GM21723 (cell line): ENCODE data around the gene CATSPERZ.
A peak's percentile ranks its signal among the peaks of the same experiment; 100 is the strongest.

Experiments
- ATAC-seq: cut with Tn5 transposase; IDR thresholded peaks from one replicate; pipeline ENCODE4 v1.9.1; 2021; ENCODE audit warnings: mild to moderate bottlenecking, moderate library complexity; ENCODE audit not compliant: unreplicated experiment

Gene CATSPERZ

DNA sequence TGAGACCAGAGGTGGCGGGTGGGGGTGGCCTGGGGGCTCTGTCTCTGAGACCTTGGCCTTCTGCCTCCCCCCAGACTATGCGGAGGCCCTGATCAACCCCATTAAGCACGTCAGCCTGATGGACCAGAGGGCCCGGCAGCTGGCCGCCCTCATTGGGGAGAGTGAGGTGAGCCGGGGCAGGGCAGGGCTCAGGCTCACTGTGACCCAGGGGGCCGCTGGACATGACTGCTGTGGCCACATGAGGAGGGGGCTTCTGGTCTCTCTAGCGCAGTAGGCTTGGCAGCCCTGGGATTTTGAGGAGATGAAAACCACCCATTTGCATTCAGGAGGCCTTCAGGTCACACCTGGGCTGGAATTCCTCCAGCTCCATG is 36.2 kb upstream of the CATSPERZ start:
- no peak for ATAC-seq

DNA sequence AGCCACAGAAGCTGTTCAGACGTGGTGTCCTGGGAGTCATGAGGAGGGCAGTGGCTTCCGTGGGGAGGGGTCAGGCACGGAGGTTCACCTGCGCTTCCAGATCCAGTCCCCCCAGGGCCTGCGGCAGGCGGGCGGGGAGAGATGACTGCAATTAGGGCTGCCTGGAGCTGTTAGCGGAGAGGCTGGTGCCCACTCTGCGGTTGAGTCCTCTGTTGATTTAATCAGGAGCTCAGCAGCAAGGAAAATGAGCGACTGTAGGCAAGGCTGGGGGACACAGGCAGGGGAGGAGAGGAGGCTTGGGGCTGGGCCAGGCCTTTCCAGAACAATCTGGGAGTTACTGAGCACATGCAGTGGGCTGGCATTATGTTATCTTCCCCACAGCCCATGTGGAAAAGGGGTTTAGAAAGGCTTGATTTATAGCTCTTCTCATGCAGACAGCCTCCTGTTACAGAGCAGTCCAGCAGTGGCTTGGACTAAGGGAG is 35.7 kb upstream of the CATSPERZ start:
- no peak for ATAC-seq

DNA sequence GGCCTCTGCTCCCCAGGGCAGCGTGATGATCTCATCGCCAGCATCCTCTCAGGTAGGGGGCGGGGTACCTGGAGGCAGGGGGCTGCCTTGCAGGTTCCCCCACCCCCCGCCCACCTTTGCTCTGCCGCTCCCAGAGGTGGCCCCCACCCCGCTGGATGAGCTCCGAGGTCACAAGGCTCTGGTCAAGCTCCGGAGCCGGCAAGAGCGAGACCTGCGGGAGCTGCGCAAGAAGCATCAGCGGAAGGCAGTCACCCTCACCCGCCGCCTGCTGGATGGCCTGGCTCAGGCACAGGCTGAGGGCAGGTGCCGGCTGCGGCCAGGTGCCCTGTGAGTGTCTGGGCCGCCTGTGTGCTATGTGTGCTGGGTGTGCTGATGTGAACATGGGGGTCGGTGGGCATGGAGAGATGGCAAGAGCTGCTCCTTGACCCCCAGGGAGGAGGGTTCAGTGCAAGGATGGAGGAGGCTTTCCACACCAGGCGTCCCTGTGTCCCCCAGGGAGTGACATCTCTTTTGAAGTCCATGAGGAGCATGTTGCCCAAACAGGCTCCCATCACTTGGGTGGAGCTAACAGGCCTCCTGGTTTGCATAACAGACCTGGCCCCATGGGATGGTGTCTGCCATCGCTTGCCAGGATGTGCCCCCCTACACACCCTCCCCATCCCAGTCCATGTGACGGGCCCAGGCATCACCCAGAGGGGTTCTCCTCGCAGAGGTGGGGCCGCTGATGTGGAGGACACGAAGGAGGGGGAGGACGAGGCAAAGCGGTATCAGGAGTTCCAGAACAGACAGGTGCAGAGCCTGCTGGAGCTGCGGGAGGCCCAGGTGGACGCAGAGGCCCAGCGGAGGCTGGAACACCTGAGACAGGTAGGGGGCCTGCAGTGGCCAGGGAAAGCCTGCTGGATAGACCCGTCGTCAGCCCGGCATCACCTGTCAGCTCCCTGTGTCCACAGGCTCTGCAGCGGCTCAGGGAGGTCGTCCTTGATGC is 34.7 kb upstream of the CATSPERZ start:
- ATAC-seq, result no peak

- ATAC-seq, result no peak
These were observed 33.8 kb upstream of the CATSPERZ start for GRCh38 chr11:64266339-64266738.

DNA sequence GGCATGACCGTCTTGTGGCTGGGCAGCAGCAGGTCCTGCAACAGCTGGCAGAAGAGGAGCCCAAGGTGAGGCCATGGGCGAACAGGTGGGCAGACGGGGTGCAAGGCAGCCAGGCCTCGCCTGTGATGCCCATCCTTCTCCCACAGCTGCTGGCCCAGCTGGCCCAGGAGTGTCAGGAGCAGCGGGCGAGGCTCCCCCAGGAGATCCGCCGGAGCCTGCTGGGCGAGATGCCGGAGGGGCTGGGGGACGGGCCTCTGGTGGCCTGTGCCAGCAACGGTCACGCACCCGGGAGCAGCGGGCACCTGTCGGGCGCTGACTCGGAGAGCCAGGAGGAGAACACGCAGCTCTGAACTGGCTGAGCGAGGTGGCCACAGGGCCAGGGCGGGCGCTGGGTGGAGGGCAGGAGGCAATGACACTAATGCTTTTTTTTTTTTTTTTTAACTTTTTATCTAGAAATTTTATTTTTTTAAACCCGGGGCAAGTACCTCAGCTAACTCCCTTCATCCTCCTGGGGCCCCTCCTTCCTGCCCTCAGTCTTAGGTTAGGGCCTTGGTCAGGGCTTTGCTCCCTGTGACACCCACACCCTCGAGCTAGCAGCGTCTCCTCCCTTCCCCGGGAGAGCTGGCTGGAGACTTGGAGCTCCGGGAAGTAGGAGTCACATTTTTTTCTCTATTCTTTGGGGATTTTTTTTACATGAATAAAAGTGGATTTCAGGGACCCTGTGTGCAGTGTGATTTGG is 32.8 kb upstream of the CATSPERZ start:
- ATAC-seq, result no peak

GRCh38 chr11:64268025-64268892 is 31.9 kb upstream of the CATSPERZ start:
- ATAC-seq, result no peak

DNA sequence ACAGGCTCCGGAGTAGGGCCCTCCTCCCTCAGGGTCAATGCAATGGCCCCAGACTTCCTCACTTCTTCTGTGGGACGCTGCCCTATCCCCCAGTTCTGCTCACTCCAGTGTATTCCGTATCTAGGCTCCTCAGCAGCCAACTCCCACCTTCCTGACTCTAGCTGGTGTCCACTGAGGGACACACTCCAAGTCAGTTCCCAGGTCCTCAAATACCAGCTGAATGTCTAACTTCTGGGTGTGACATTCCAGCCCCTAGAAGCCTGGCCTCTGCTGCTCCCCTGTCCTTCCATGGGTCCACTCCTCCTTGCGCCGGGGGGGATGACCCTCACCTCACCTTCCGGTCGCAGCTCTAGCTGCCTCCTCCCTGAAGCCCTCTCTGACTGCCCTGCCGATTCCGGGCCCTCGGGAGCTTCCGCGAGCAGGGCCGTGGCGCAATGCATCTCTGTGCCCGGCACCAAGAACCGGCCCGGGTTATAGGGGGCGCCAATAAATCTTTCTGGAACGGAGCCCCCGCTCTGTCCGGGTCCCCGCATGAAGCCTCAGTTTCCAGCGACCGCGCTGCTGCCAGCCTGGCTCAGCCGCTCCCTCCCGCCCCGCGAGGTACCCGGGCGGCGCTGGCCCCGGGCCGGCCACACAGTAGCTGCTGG is 31.1 kb upstream of the CATSPERZ start:
- peak; percentile 14 for ATAC-seq

GRCh38 chr11:64269540-64270220 is 30.5 kb upstream of the CATSPERZ start:
- ATAC-seq, result peak; percentile 70

- no peak for ATAC-seq
These were observed 24.9 kb upstream of the CATSPERZ start for GRCh38 chr11:64275031-64275800.

DNA sequence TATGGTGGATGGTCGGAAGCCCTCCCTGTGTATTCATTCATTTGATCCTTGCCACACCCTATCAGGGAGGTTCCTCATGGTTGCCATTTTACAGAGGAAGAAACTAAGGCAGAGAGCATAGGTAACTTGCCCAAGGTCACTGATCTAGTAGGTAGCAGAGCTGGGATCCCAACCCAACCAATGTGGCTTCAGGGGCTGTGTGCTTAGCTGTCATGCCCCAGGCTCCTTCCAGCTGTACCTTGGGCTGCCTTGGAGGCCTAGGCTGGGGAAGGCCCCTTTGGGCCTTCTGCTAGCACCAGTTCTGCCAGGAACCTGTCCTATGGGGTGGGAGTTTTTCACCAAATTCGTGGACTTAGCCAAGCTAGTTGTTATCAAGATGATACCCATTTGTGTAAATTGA is 24.3 kb upstream of the CATSPERZ start:
- no peak for ATAC-seq

DNA sequence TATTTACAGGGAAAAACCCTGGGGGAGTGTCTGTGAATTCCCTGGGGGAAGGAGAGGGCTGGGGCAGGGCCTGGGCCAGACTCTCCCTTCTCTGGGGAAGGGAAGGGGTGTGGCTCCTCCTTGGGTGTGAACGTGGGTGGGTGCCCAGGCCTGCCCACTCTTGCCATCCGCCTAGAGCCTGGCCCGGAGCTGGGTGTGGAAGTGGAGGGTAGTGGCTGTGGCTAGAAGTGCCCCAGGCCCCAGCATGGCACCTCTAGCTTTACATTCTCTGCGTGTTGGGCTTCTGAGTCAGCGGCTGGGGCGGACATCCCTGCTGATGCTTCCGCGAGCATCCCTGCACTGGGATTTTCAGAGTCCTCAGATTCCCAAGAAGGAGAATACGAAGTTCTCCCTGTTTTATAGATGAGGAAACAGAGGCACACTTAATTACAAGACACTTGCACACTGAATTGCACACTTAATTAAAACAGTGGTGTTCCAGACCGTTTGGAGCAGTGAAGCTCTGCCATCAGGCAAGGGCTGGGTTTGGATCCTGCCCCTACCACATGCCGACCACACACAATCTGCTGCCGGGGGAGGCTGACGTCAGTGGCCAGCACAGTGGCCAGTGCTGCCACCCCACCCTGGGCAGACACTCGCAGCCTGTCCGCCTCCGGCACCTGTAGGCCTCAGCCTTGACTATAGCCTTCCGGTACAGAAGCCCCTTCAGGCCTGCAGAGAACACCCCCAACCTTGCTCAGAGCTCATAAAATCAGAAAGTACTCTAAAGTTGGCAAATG is 23.3 kb upstream of the CATSPERZ start:
- ATAC-seq, result no peak

DNA sequence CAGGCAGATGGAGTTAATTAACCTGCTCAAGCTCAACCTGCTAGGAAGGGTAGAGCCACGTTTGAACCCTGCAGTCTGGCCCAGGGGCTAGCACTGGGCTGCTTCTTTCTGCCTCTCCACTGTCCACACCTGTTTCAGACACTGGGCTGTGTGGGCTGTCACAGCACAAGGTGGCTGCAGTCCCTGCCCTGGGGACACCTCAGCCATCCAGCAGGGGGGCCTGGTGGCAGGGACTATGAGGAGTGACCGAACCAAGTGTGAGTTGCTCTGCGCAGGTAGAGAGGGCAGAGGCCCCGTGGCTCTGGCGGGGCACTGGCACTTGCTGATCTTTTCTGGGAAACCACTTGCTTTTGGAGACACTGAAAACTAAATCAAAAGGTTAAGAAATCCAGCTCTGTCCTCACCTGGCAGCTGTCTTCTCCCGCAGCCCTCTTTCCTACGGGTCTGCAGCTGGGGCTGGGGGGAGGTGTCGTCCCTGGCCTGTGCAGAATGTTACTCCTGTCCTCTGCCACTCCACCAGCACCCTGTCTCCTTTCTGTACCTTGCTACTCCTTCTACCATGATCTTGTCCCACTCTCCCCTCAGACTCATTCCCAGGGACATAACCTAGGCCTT is 21.5 kb upstream of the CATSPERZ start:
- ATAC-seq, result no peak

DNA sequence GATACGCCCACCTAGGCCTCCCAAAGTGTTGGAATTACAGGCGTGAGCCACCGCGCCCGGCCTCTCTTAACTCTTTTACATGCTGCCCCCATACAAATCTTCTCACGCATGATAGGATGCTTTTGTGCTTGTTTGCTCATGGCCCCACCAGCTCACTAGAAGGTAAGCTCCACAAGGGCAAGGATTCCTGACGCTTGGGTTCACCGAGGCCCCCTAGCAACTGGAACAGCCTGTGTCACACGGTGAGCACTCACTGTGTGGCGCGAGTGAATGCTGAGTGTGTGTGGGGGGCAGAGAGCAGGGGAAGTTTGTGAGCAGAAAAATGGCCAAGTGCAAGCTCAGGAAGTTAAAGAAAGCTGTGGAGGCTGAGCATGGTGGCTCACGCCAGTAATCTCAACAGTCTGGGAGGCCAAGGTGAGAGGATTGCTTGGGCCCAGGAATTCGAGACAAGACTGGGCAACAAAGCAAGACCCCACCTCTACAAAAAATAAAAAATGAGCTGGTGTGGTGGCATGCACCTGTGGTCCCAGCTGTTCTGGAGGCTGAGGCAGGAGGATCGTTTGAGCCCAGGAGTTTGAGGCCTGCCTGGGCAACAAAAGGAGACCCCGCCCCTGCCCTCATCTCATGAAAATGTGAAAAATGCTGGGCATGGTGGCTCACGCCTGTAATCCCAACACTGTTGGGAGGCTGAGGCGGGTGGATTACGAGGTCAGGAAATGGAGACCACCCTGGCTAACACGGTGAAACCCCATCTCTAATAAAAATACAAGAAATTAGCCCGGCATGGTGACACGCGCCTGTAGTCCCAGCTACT is 18.0 kb upstream of the CATSPERZ start:
- ATAC-seq, result no peak

DNA sequence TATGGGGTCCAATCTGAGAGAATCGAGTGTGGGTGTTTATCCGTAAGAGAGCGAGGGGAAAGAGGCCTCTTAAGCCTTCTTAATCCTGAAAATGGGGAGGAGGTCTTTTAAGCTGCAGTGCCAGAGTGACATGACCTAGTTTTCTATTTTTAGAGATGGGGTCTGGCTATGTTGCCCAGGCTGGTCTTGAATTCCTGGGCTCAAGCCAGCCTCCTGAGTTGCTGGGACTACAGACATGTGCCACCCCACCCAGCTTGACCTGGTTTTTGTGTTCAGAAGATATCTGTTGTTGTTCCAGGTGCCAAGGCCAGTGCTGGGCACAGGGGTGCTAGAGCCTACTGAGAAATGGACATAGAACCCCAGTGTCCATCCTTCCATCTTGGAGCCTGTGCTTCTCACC is 17.1 kb upstream of the CATSPERZ start:
- ATAC-seq, result no peak

DNA sequence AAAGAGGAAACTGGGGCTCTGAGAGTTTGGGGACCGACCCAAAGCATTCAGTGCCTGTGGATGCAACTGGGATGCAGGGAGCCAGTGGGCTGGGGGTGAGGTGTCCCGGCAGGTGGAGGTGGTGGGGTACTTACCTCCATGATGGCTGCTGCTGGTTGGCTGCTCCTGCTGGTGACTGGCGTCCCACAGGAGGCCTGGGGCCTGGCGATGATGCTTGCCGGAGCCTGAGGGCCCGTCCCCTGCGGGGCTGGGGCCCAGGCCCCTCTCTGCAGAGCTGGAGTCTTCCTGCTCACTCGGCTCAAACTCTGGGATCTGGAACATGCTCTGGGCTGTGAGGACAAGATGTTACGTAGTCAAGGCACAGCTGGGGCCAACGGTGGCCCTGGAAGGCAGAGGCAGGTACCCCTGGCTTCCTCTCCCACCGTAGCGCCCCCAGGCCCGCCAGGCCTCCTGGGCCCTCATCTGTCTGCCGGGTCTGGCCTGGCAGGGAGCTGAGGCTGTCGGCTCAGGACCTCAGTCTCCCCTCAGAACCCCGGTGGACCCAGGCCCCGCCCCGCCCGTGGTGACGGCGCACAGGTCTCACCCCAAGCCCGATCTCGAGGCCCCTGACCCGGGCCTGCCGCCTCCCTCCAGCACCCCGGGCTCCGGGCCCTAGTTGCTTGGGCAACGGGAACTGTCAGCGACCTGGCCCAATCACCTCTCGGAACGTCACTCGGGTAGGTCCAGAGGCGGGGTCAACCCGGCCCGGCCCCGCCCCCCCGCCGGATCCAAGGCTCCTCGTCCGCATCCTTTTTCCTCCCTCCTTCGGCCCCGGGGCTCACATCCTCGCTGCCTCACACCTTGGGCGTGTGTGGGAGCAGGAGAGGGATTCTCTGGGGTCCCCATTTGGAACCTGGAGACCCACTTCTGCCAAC is 15.9 kb upstream of the CATSPERZ start, which contains the start of gene BAD:
Gene BAD, minus strand, starts transcription at position 618 of the 914 bp plus-strand sequence. Its CDS starts 297 bp downstream, at position 321.
- peak; percentile 72 for ATAC-seq
